ENCODE measurements around the gene RBBP8. TPM values are rescaled to one million over a fixed set of nuclear protein-coding genes. Genes with fewer than 3 reads are reported as not detected.

Gene RBBP8
- total RNA-seq, 1 experiment from 2014 or later = 65.2 TPM

- Mint-ChIP-seq H3K4me3 (peak overlapping the region; percentile 78 to 89), H3K4me1 (peaks cover 21 to 28% of the 10 kb centered on the region in 2 experiments), H3K9me3 (no peaks in the 10 kb centered on the region), H3K27me3 (ENCODE audit: low read depth) (no peaks in the 10 kb centered on the region), H3K27ac (no peak overlapping the region), H3K36me3 (ENCODE audit: insufficient read depth in 1 of 3, low read depth in 3 of 3) (peaks cover 9 to 34% (median 34%) of the 10 kb centered on the region in 3 experiments; a peak in 6 of 7 replicates)
- Histone ChIP-seq H2BK12ac (ENCODE audit: insufficient read length, low read depth, low read length) (no peak overlapping the region), H4K8ac (replicated peaks; ENCODE audit: insufficient read length, low read depth, low read length) (no peak overlapping the region), H3K4ac (ENCODE audit: low read depth, low read length) (no peak overlapping the region), H3K4me1 (ENCODE audit: insufficient read depth, low read length) (no peaks in the 10 kb centered on the region), H3K4me2 (ENCODE audit: insufficient read depth, insufficient read length, low read length) (peak overlapping the region; percentile 100), H3K9ac (ENCODE audit: extremely low read depth, insufficient read length, low read length) (no peak overlapping the region), H2BK20ac (ENCODE audit: low read depth, low read length, poor library complexity, severe bottlenecking) (no peak overlapping the region), H3K14ac (ENCODE audit: insufficient read depth, low read length) (no peak overlapping the region), H4K5ac (ENCODE audit: insufficient read length, low read depth, low read length) (no peak overlapping the region), H3K23me2 (ENCODE audit: insufficient read length, low read depth, low read length, poor library complexity, severe bottlenecking) (peaks cover 4% of the 10 kb centered on the region), H3K79me1 (ENCODE audit: insufficient read depth, low read depth, low read length, poor library complexity, severe bottlenecking) (no peaks in the 10 kb centered on the region), H2AFZ (ENCODE audit: low read length) (no peak overlapping the region), H3K27ac (ENCODE audit: insufficient read length, low read depth, low read length) (no peak overlapping the region), H3K9me3 (ENCODE audit: control insufficient read depth, low read depth, low read length) (no peaks in the 10 kb centered on the region), H2BK120ac (ENCODE audit: low read depth, low read length, poor library complexity, severe bottlenecking) (no peak overlapping the region), H3K56ac (ENCODE audit: insufficient read length, low read depth, low read length) (no peak overlapping the region), H2AK5ac (ENCODE audit: insufficient read length, low read length) (no peak overlapping the region), H3K79me2 (ENCODE audit: insufficient read depth, low read length) (peaks cover 2% of the 10 kb centered on the region; the same call in 1 of the 2 replicates), H3K18ac (ENCODE audit: insufficient read length, low read depth, low read length) (no peak overlapping the region), H3T11ph (ENCODE audit: low read length) (no peak overlapping the region), H2BK15ac (ENCODE audit: low read depth, low read length) (no peak overlapping the region), H4K20me1 (ENCODE audit: control insufficient read depth, insufficient read depth, insufficient read length) (no peaks in the 10 kb centered on the region), H3K27me3 (ENCODE audit: insufficient read depth, low read length) (no peaks in the 10 kb centered on the region), H2BK5ac (ENCODE audit: insufficient read length, low read length) (no peak overlapping the region), H3K23ac (ENCODE audit: insufficient read length, low read depth, low read length) (no peak overlapping the region), H4K91ac (ENCODE audit: insufficient read length, low read depth, low read length) (no peak overlapping the region)
- DNase-seq = no peak
- TF ChIP-seq CTCF (conservative IDR thresholded peaks at IDR 0.05) = no peak
- no CpG with 5 or more reads among the region's 1 CpG for WGBS (ENCODE audit: extremely low coverage, insufficient read length, low lambda C conversion rate)
These were observed 1.7 kb downstream of the RBBP8 start for GRCh38 chr18:22934789-22935188.

Measured in H9 (cell line).